B cell (primary cell): ENCODE measurements around the gene ADGRA3.

ENCODE experiments used
- CTCF ChIP-seq: fragments of 200-600 bp; IDR thresholded peaks from one replicate; pipeline ENCODE4 v1.8.0; 2022; ENCODE audit warnings: antibody characterized with exemption, mild to moderate bottlenecking
- EZH2 ChIP-seq: IDR thresholded peaks from 2 replicates; pipeline ENCODE4 v1.6.1; 2012; ENCODE audit warnings: borderline replicate concordance, low read depth, mild to moderate bottlenecking, moderate library complexity, low read length; ENCODE audit not compliant: insufficient read depth, poor library complexity, severe bottlenecking

GRCh38 chr4:22482250-22483127, 33.4 kb downstream of the ADGRA3 start:
- TF ChIP-seq CTCF (no peak), EZH2 (no peak)
